ENCODE data around the gene INF2.

GRCh38 chr14:104741803-104742251 lies 52.4 kb downstream of the INF2 start:
- no peak for TF ChIP-seq POLR2A (IDR thresholded peaks at IDR 0.05)
- TF ChIP-seq CTCF (IDR thresholded peaks at IDR 0.05), result no peak
- no peak for TF ChIP-seq POLR2AphosphoS5 (IDR thresholded peaks at IDR 0.05)
